HEK293 (cell line): ENCODE measurements around the gene DIP2C.

Experiments
- CTCF ChIA-PET: fragments of 350-600 bp; formaldehyde crosslinking; extraction: SDS; loops from one replicate; lab custom pipeline; 2021; ENCODE audit warnings: antibody characterized with exemption; lab: Yijun Ruan, JAX
- POLR2A ChIA-PET: fragments of 300-600 bp; formaldehyde crosslinking; extraction: SDS; loops from one replicate; lab custom pipeline; 2020; ENCODE audit warnings: antibody characterized with exemption, inconsistent platforms; lab: Yijun Ruan, JAX
- H3K27ac ChIP-seq: fragments of 200-500 bp; sonication (Bioruptor generic); 2 replicates; pipeline ENCODE4 v1.5.1; 2014; ENCODE audit warnings: low read depth, low read length, control low read depth, inconsistent platforms; ENCODE audit errors: extremely low read depth
- H3K36me3 ChIP-seq, 2 experiments: fragments of 200-500 bp in 1 of 2; sonication (Bioruptor generic) in 1 of 2; 1 replicate in 1 of 2; 2 replicates in 1 of 2; pipeline ENCODE4 v1.5.1; 2014 to 2017; ENCODE audit warnings: inconsistent platforms in 2 of 2, low read length in 2 of 2; ENCODE audit not compliant: control insufficient read depth in 2 of 2, insufficient read depth in 1 of 2
- H3K4me1 ChIP-seq: fragments of 200-500 bp; sonication (Bioruptor generic); 2 replicates; pipeline ENCODE4 v1.5.1; 2014; ENCODE audit warnings: mild to moderate bottlenecking, low read length, inconsistent platforms; ENCODE audit not compliant: control insufficient read depth, insufficient read depth
- H3K4me3 ChIP-seq: 2 replicates; pipeline ENCODE4 v1.5.1; 2011; ENCODE audit warnings: low read depth, mild to moderate bottlenecking, control low read depth, low read length, moderate library complexity
- H3K9me3 ChIP-seq: fragments of 200-500 bp; sonication (Bioruptor generic); 2 replicates; pipeline ENCODE4 v1.5.1; 2014; ENCODE audit warnings: low read depth, low read length, inconsistent platforms; ENCODE audit not compliant: control insufficient read depth, insufficient read depth
- BCL11B ChIP-seq: fragments of 450-650 bp; formaldehyde crosslinking; IDR thresholded peaks from 2 replicates; pipeline ENCODE4 v1.5.1; 2016; ENCODE audit warnings: low read depth, missing biosample characterization, missing genetic modification characterization
- IKZF3 ChIP-seq: fragments of 450-650 bp; IDR thresholded peaks from 2 replicates; pipeline ENCODE4 v1.5.0; 2018; ENCODE audit warnings: missing biosample characterization, mild to moderate bottlenecking, missing genetic modification characterization, moderate library complexity
- MYNN ChIP-seq: fragments of 450-650 bp; formaldehyde crosslinking; IDR thresholded peaks from 2 replicates; pipeline ENCODE4 v1.5.1; 2016; ENCODE audit warnings: missing biosample characterization, missing genetic modification characterization, borderline replicate concordance
- OVOL3 ChIP-seq: fragments of 450-650 bp; formaldehyde crosslinking; IDR thresholded peaks from 2 replicates; pipeline ENCODE4 v1.5.1; 2016; ENCODE audit warnings: missing biosample characterization, missing genetic modification characterization
- PRDM2 ChIP-seq: fragments of 450-650 bp; formaldehyde crosslinking; IDR thresholded peaks from 2 replicates; pipeline ENCODE4 v1.5.1; 2016; ENCODE audit warnings: missing biosample characterization, missing genetic modification characterization, borderline replicate concordance
- RBAK ChIP-seq: fragments of 450-650 bp; formaldehyde crosslinking; IDR thresholded peaks from 2 replicates; pipeline ENCODE4 v1.5.1; 2016; ENCODE audit warnings: missing biosample characterization, missing genetic modification characterization
- YY1 ChIP-seq: fragments of 450-650 bp; formaldehyde crosslinking; IDR thresholded peaks from 2 replicates; pipeline ENCODE4 v1.5.1; 2018; ENCODE audit warnings: missing biosample characterization, missing genetic modification characterization
- ZBTB11 ChIP-seq: fragments of 450-650 bp; formaldehyde crosslinking; conservative IDR thresholded peaks from 2 replicates; pipeline ENCODE4 v1.5.1; 2016; ENCODE audit warnings: low read depth, missing biosample characterization, missing genetic modification characterization
- ZIC2 ChIP-seq: fragments of 450-650 bp; formaldehyde crosslinking; IDR thresholded peaks from 2 replicates; pipeline ENCODE4 v1.5.1; 2016; ENCODE audit warnings: missing biosample characterization, missing genetic modification characterization
- ZNF280C ChIP-seq: fragments of 450-650 bp; formaldehyde crosslinking; IDR thresholded peaks from 2 replicates; pipeline ENCODE4 v1.5.1; 2016; ENCODE audit warnings: missing biosample characterization, missing genetic modification characterization
- ZNF311 ChIP-seq: fragments of 450-650 bp; formaldehyde crosslinking; IDR thresholded peaks from 2 replicates; pipeline ENCODE4 v1.5.1; 2017; ENCODE audit warnings: missing biosample characterization, missing genetic modification characterization, borderline replicate concordance
- ZNF416 ChIP-seq: fragments of 450-650 bp; formaldehyde crosslinking; IDR thresholded peaks from 2 replicates; pipeline ENCODE4 v1.5.1; 2016; ENCODE audit warnings: missing biosample characterization, missing genetic modification characterization
- ZNF449 ChIP-seq: fragments of 450-650 bp; formaldehyde crosslinking; IDR thresholded peaks from 2 replicates; pipeline ENCODE4 v1.5.1; 2017; ENCODE audit warnings: missing biosample characterization, mild to moderate bottlenecking, missing genetic modification characterization, moderate library complexity
- ZNF555 ChIP-seq: fragments of 450-650 bp; formaldehyde crosslinking; conservative IDR thresholded peaks from 2 replicates; pipeline ENCODE4 v1.5.1; 2017; ENCODE audit warnings: missing biosample characterization, mild to moderate bottlenecking, missing genetic modification characterization, inconsistent platforms
- ZNF571 ChIP-seq: fragments of 450-650 bp; formaldehyde crosslinking; IDR thresholded peaks from 2 replicates; pipeline ENCODE4 v1.5.0; 2017; ENCODE audit warnings: missing biosample characterization, missing genetic modification characterization
- ZNF629 ChIP-seq: fragments of 450-650 bp; formaldehyde crosslinking; IDR thresholded peaks from 2 replicates; pipeline ENCODE4 v1.5.1; 2017; ENCODE audit warnings: missing biosample characterization, missing genetic modification characterization
- ZNF670 ChIP-seq: fragments of 450-650 bp; formaldehyde crosslinking; IDR thresholded peaks from 2 replicates; pipeline ENCODE4 v1.5.1; 2016; ENCODE audit warnings: missing biosample characterization, missing genetic modification characterization, low read depth
- ZNF701 ChIP-seq: fragments of 450-650 bp; formaldehyde crosslinking; IDR thresholded peaks from 2 replicates; pipeline ENCODE4 v1.5.1; 2016; ENCODE audit warnings: missing biosample characterization, missing genetic modification characterization
- ZNF830 ChIP-seq: fragments of 450-650 bp; IDR thresholded peaks from 2 replicates; pipeline ENCODE4 v1.5.0; 2018; ENCODE audit warnings: missing biosample characterization, missing genetic modification characterization, low read depth, mild to moderate bottlenecking, moderate library complexity
- ZNF837 ChIP-seq: fragments of 450-650 bp; formaldehyde crosslinking; IDR thresholded peaks from 2 replicates; pipeline ENCODE4 v1.5.1; 2016; ENCODE audit warnings: missing biosample characterization, missing genetic modification characterization

The DIP2C gene

GRCh38 chr10:320771-321170, 368.7 kb downstream of the DIP2C start:
- POLR2A ChIA-PET = no interaction called here
- Histone ChIP-seq H3K4me1 (no peaks in the 10 kb centered on the region), H3K9me3 (no peaks in the 10 kb centered on the region), H3K36me3 (peaks cover 0 to 24% of the 10 kb centered on the region in 2 experiments; a peak in 2 of 3 replicates), H3K27ac (no peak overlapping the region), H3K4me3 (no peak overlapping the region)
- TF ChIP-seq ZNF629 (no peak), ZNF311 (tag by site-specific recombination) (no peak), ZNF837 (tag by site-specific recombination) (no peak), ZIC2 (tag by site-specific recombination) (no peak), ZNF701 (tag by site-specific recombination) (no peak), IKZF3 (no peak), ZNF280C (tag by site-specific recombination) (no peak), RBAK (tag by site-specific recombination) (no peak), ZNF830 (no peak)
- CTCF ChIA-PET = no interaction called here

GRCh38 chr10:317926-318325, 371.5 kb downstream of the DIP2C start:
- ChIA-PET POLR2A (no interaction called here), CTCF (no interaction called here)
- TF ChIP-seq ZNF571 (tag by site-specific recombination) (no peak), ZBTB11 (no peak), ZNF449 (no peak), OVOL3 (tag by site-specific recombination) (no peak), ZNF416 (tag by site-specific recombination) (no peak), BCL11B (tag by site-specific recombination) (no peak), ZNF670 (tag by site-specific recombination) (no peak)
- Histone ChIP-seq H3K36me3 (peaks cover 0 to 21% of the 10 kb centered on the region in 2 experiments; a peak in 1 of 3 replicates), H3K4me1 (no peaks in the 10 kb centered on the region), H3K27ac (no peak overlapping the region), H3K9me3 (no peaks in the 10 kb centered on the region), H3K4me3 (no peak overlapping the region)

- no peak overlapping the region for H3K27ac ChIP-seq
- ChIA-PET POLR2A (no interaction called here), CTCF (no interaction called here)
- TF ChIP-seq YY1 (no peak), MYNN (tag by site-specific recombination) (no peak), PRDM2 (tag by site-specific recombination) (no peak), ZNF555 (tag by site-specific recombination) (no peak), ZNF670 (tag by site-specific recombination) (no peak)
Observed at GRCh38 chr10:317271-317769, 372.1 kb downstream of the DIP2C start.

More at GRCh38 chr10:317271-317769, 372.1 kb downstream of the DIP2C start:
- no peaks in the 10 kb centered on the region for H3K4me1 ChIP-seq
- no peaks in the 10 kb centered on the region for H3K9me3 ChIP-seq
- H3K4me3 ChIP-seq = no peak overlapping the region
- peaks cover 0 to 21% of the 10 kb centered on the region in 2 experiments; a peak in 1 of 3 replicates for H3K36me3 ChIP-seq
